ENCODE data around the gene DLX1.
"Not testable (repeated sequence)": the region's sequence is repeated elsewhere in the genome, so short reads cannot be mapped to it uniquely, and the experiment has no call there.

DNA sequence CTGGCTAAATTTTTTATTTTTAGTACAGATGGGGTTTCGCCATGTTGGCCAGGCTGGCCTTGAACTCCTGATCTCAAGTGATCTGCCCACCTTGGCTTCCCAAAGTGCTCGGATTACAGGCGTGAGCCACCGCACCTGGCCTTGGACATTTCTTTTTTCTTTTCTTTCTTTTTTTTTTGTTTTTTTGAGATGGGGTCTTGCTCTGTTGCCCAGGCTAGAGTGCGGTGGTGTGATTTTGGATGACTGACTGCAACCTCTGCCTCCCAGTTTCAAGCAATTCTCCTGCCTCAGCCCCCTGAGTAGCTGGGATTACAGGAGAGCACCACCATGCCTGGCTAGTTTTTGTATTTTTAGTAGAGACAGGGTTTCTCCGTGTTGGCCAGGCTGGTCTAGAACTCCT, 28.9 kb downstream of the DLX1 start:
- TF ChIP-seq, protein P1, sequence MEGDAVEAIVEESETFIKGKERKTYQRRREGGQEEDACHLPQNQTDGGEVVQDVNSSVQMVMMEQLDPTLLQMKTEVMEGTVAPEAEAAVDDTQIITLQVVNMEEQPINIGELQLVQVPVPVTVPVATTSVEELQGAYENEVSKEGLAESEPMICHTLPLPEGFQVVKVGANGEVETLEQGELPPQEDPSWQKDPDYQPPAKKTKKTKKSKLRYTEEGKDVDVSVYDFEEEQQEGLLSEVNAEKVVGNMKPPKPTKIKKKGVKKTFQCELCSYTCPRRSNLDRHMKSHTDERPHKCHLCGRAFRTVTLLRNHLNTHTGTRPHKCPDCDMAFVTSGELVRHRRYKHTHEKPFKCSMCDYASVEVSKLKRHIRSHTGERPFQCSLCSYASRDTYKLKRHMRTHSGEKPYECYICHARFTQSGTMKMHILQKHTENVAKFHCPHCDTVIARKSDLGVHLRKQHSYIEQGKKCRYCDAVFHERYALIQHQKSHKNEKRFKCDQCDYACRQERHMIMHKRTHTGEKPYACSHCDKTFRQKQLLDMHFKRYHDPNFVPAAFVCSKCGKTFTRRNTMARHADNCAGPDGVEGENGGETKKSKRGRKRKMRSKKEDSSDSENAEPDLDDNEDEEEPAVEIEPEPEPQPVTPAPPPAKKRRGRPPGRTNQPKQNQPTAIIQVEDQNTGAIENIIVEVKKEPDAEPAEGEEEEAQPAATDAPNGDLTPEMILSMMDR (IDR thresholded peaks at IDR 0.05) = not testable (repeated sequence)
- TF ChIP-seq POLR2A, POLR2AphosphoS5 (IDR thresholded peaks at IDR 0.05): not testable (repeated sequence)

Measured in upper lobe of left lung (tissue), 4 donors.